Vagina (tissue), 2 donors: ENCODE measurements around the gene CRAT.

Experiments used
- CTCF ChIP-seq, 3 experiments: fragments of 450-650 bp in 2 of 3; fragments of 200-600 bp in 1 of 3; sonication (generic) in 1 of 3; IDR thresholded peaks; one replicate each; pipeline ENCODE4 v1.5.1; 2017 to 2019; ENCODE audit warnings: antibody characterized with exemption in 3 of 3, mild to moderate bottlenecking in 2 of 3, moderate library complexity in 2 of 3
- POLR2A ChIP-seq, 2 donors: fragments of 450-650 bp; IDR thresholded peaks; one replicate each; pipeline ENCODE4 v1.6.1; 2017; ENCODE audit warnings: antibody characterized with exemption in 2 of 2, mild to moderate bottlenecking in 2 of 2, moderate library complexity in 2 of 2
- POLR2AphosphoS5 ChIP-seq, 2 donors: sonication (generic); formaldehyde crosslinking; IDR thresholded peaks; one replicate each; pipeline ENCODE4 v1.9.0; 2017; ENCODE audit warnings: antibody characterized with exemption in 2 of 2, mild to moderate bottlenecking in 2 of 2, low read depth in 1 of 2; ENCODE audit not compliant: insufficient read depth in 1 of 2

- TF ChIP-seq POLR2AphosphoS5 (IDR thresholded peaks at IDR 0.05; ENCODE audit: insufficient read depth in 1 of 2, low read depth in 1 of 2) (no peak), CTCF (IDR thresholded peaks at IDR 0.05) (no peak), POLR2A (IDR thresholded peaks at IDR 0.05) (no peak)
Measured at GRCh38 chr9:129078691-129079503, 31.7 kb downstream of the CRAT start.
